ENCODE results near the gene MGMT.

Gene MGMT

GRCh38 chr10:129522041-129522585 lies 55.1 kb downstream of the MGMT start:
- peak; percentile 6 for DNase-seq

- DNase-seq = peak; percentile 9
Measured at GRCh38 chr10:129523031-129523722, 56.1 kb downstream of the MGMT start.

GRCh38 chr10:129523723-129524316 lies 56.8 kb downstream of the MGMT start:
- DNase-seq = peak; percentile 11

GRCh38 chr10:129524936-129525335 lies 57.9 kb downstream of the MGMT start:
- DNase-seq = no peak

GRCh38 chr10:129525401-129525801 lies 58.4 kb downstream of the MGMT start:
- DNase-seq = peak; percentile 67

GRCh38 chr10:129526943-129527342 lies 59.9 kb downstream of the MGMT start:
- DNase-seq = peak; percentile 5

GRCh38 chr10:129528376-129528978 lies 61.4 kb downstream of the MGMT start:
- DNase-seq = peak; percentile 6

GRCh38 chr10:129530581-129530980 lies 63.5 kb downstream of the MGMT start:
- DNase-seq = no peak

- no peak for DNase-seq
Measured at GRCh38 chr10:129531195-129531968, 64.3 kb downstream of the MGMT start.

- DNase-seq = peak; percentile 36
Measured at GRCh38 chr10:129531969-129532660, 65.1 kb downstream of the MGMT start.

GRCh38 chr10:129532838-129533237 lies 65.8 kb downstream of the MGMT start:
- DNase-seq = no peak

GRCh38 chr10:129533281-129533680 lies 66.2 kb downstream of the MGMT start:
- no peak for DNase-seq

- DNase-seq = no peak
Measured at GRCh38 chr10:129534826-129535225, 67.8 kb downstream of the MGMT start.

- peak; percentile 3 for DNase-seq
Measured at GRCh38 chr10:129536336-129536735, 69.3 kb downstream of the MGMT start.

GRCh38 chr10:129537151-129537550 lies 70.1 kb downstream of the MGMT start:
- DNase-seq = peak; percentile 2

- DNase-seq = peak; percentile 32
Measured at GRCh38 chr10:129538236-129538635, 71.2 kb downstream of the MGMT start.

- DNase-seq = peak; percentile 67
Measured at GRCh38 chr10:129541200-129541599, 74.2 kb downstream of the MGMT start.

GRCh38 chr10:129541748-129542487 lies 74.9 kb downstream of the MGMT start:
- no peak for DNase-seq

- DNase-seq = no peak
Measured at GRCh38 chr10:129542589-129542988, 75.5 kb downstream of the MGMT start.

- DNase-seq = no peak
Measured at GRCh38 chr10:129544205-129545202, 77.5 kb downstream of the MGMT start.
